ENCODE measurements around the gene MXD3.

DNA sequence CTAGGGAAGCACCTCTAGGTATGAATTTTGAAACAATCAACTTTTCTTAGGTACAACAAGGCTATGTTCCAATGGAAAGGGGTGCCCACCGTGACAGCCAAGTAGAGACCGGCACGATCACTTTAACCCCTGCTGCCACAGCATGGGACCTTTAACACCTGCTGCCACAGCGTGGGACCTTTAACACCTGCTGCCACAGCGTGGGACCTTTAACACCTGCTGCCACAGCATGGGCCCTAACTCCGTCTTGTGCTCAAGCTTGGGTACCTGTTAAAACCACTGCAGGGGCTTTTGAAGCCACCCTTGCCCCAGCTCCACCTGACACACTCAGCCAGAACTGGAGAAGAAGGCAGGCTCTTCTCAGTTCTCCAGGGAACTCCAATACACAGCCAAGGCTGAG is 18.2 kb upstream of the MXD3 start:
- no peak for TF ChIP-seq CTCF (conservative IDR thresholded peaks at IDR 0.05)
- no peak for TF ChIP-seq EZH2 (IDR thresholded peaks at IDR 0.05; ENCODE audit: low read depth)

Measured in PC-9 (cell line).